Ovary (tissue), 3 donors: ENCODE data around the gene ABCA1.

Source experiments
- CTCF ChIP-seq, 3 donors: fragments of 450-650 bp in 2 of 3; fragments of 200-600 bp in 1 of 3; IDR thresholded peaks; one replicate each; pipeline versions ENCODE4 v1.5.1 to v1.8.0; 2016 to 2022; ENCODE audit warnings: antibody characterized with exemption in 3 of 3, mild to moderate bottlenecking in 1 of 3
- POLR2A ChIP-seq: fragments of 450-650 bp; IDR thresholded peaks from one replicate; pipeline ENCODE4 v1.6.1; 2017; ENCODE audit warnings: antibody characterized with exemption, mild to moderate bottlenecking, moderate library complexity
- donor health status: DM: no; HTN: no; CAD: no.

DNA sequence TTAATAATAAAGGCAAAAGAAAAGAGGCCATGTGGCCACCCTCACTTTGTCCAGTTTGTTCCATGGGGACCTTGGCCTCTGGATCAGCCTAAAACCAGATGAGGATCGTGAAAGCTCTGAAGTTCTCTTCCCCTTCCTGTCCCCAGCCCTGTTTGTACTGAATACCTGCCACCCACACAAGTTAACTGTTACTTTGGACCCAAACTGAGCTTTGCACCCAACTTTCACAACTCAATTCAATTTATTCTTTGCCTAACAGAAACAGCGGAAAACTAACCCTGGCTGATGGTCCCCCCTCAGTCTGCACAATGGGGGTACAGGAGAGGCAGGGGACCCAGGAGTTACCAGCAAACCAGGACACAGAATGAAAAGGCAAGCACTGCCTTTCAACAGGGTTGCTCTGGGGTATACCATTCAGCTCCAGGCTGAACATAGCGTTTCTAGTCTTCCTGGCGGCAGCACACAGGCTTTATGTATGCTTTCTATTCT is 28.2 kb downstream of the ABCA1 start:
- no peak for TF ChIP-seq CTCF (IDR thresholded peaks at IDR 0.05)
- TF ChIP-seq POLR2A: no peak
